OCI-LY1 (cell line): ENCODE results near the gene DOCK10.

Experiments
- CTCF ChIP-seq: fragments of 200-600 bp; sonication (generic), shearing (Covaris generic); IDR thresholded peaks from 2 replicates; pipeline ENCODE4 v1.5.1; 2017; ENCODE audit warnings: mild to moderate bottlenecking, antibody characterized with exemption, low read length, moderate library complexity, mixed read lengths
- EZH2 ChIP-seq: fragments of 200-600 bp; sonication (generic), shearing (Covaris generic); IDR thresholded peaks from 2 replicates; pipeline ENCODE4 v1.8.0; 2017; ENCODE audit warnings: borderline replicate concordance, mixed run types, mild to moderate bottlenecking, antibody characterized with exemption, low read length, moderate library complexity, mixed read lengths

GRCh38 chr2:224909885-224910573 is 132.2 kb downstream of the DOCK10 start:
- TF ChIP-seq CTCF: no peak
- no peak for TF ChIP-seq EZH2
